ENCODE measurements around the gene CHRNA10.

The CHRNA10 gene

DNA sequence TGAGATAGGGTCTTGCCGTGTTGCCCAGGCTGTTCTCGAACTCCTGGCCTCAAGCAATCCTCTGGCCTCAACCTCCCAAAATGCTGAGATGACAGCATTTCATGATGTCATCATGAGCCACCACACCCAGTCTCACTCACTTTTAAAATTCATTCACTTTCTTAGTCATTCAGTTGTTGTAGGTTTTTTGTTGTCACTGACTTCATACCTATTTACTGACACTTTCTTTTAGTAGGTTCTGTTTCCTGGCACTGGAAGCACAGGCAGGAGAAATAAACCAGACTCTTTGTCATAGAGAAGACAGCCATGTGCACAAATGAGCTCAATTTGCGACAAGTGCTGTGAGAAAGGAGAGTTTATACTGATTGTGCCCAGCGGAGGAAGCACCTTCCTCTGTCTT lies 39.9 kb downstream of the CHRNA10 start:
- no peak overlapping the region for H3K4me3 ChIP-seq (ENCODE audit: low read length)
- no peak overlapping the region for H3K4me2 ChIP-seq (ENCODE audit: low read length)
- no peak overlapping the region for H3K27ac ChIP-seq (ENCODE audit: low read length)
- no peaks in the 10 kb centered on the region for H4K20me1 ChIP-seq (ENCODE audit: insufficient read depth, low read length)
- H2AFZ ChIP-seq (ENCODE audit: low read depth, low read length) = no peak overlapping the region
- H3K9ac ChIP-seq (ENCODE audit: low read length) = no peak overlapping the region
- H3K27me3 ChIP-seq (ENCODE audit: low read depth, low read length) = peaks cover 2% of the 10 kb centered on the region
- no peaks in the 10 kb centered on the region for H3K9me3 ChIP-seq (ENCODE audit: insufficient read depth, low read length)
- no peak for TF ChIP-seq EZH2phosphoT487 (IDR thresholded peaks at IDR 0.05; ENCODE audit: low read depth)
- TF ChIP-seq, protein P1, sequence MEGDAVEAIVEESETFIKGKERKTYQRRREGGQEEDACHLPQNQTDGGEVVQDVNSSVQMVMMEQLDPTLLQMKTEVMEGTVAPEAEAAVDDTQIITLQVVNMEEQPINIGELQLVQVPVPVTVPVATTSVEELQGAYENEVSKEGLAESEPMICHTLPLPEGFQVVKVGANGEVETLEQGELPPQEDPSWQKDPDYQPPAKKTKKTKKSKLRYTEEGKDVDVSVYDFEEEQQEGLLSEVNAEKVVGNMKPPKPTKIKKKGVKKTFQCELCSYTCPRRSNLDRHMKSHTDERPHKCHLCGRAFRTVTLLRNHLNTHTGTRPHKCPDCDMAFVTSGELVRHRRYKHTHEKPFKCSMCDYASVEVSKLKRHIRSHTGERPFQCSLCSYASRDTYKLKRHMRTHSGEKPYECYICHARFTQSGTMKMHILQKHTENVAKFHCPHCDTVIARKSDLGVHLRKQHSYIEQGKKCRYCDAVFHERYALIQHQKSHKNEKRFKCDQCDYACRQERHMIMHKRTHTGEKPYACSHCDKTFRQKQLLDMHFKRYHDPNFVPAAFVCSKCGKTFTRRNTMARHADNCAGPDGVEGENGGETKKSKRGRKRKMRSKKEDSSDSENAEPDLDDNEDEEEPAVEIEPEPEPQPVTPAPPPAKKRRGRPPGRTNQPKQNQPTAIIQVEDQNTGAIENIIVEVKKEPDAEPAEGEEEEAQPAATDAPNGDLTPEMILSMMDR (IDR thresholded peaks at IDR 0.05; ENCODE audit: low read depth, low read length) = no peak
- H3K4me1 ChIP-seq (ENCODE audit: low read length) = no peaks in the 10 kb centered on the region
- H3K79me2 ChIP-seq (ENCODE audit: low read length) = no peaks in the 10 kb centered on the region
- H3K36me3 ChIP-seq (replicated peaks; ENCODE audit: low read depth, low read length) = no peaks in the 10 kb centered on the region

DNA sequence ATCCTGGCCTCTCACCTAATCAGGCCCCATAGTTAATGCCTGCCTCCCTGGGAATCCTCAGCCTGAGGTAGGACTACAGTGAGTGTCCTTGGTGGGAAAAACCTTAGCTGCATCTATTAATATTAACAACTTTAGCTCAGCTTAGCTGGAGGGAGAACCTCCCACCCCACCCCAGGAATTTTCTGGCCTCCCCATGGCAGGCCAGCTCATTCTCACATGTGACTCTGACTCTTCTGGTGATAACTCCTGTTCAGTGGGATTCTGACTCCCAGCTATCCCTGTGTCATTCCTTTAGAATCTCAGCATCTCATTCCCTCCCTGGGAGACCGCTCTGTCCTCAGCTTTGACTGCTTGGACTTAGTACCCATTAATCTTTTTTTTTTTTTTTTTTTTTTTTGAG lies 43.9 kb downstream of the CHRNA10 start:
- Histone ChIP-seq H3K4me1 (ENCODE audit: low read length) (no peaks in the 10 kb centered on the region), H2AFZ (ENCODE audit: low read depth, low read length) (no peak overlapping the region), H3K9ac (ENCODE audit: low read length) (no peak overlapping the region), H3K27me3 (ENCODE audit: low read depth, low read length) (no peaks in the 10 kb centered on the region), H4K20me1 (ENCODE audit: insufficient read depth, low read length) (no peaks in the 10 kb centered on the region), H3K9me3 (ENCODE audit: insufficient read depth, low read length) (no peaks in the 10 kb centered on the region), H3K36me3 (replicated peaks; ENCODE audit: low read depth, low read length) (no peaks in the 10 kb centered on the region), H3K4me3 (ENCODE audit: low read length) (no peak overlapping the region), H3K4me2 (ENCODE audit: low read length) (no peak overlapping the region), H3K27ac (ENCODE audit: low read length) (no peak overlapping the region), H3K79me2 (ENCODE audit: low read length) (no peaks in the 10 kb centered on the region)
- TF ChIP-seq, protein P1 (IDR thresholded peaks at IDR 0.05; ENCODE audit: low read depth, low read length) = no peak
- no peak for TF ChIP-seq EZH2phosphoT487 (IDR thresholded peaks at IDR 0.05; ENCODE audit: low read depth)

DNA sequence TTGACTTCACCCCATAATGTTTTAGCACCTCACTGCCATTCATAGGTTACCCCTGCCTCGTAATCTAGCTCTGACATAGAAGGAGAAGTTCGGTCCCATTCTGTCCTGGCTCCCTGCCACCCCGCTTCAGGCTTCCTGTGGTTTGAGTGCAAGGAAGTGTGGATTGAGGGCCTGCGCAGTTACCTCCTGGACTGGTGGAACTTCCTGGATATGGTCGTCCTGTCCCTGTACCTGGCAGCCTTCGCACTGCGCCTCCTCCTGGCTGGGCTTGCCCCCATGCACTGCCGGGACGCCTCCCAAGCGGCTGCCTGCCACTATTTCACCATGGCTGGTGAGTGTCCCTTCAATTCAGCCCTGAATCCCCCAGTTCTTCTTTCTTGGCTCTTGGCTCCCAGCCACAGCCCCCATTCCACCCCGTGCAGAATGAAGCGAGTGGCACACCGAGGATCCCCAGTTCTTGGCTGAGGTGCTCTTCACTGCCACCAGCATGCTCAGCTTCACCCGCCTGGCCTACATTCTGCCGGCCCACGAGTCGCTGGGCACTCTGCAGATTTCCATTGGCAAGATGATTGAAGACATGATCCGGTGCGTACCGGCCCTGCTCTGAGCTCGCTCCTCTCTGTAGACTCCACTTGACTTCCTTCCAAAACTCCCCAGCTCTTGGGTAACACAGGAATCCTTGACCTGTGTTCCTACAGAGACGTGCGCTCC lies 44.8 kb downstream of the CHRNA10 start:
- Histone ChIP-seq H3K4me1 (ENCODE audit: low read length) (no peaks in the 10 kb centered on the region), H3K36me3 (replicated peaks; ENCODE audit: low read depth, low read length) (no peaks in the 10 kb centered on the region), H3K9me3 (ENCODE audit: insufficient read depth, low read length) (no peaks in the 10 kb centered on the region), H3K4me3 (ENCODE audit: low read length) (no peak overlapping the region), H2AFZ (ENCODE audit: low read depth, low read length) (no peak overlapping the region), H4K20me1 (ENCODE audit: insufficient read depth, low read length) (no peaks in the 10 kb centered on the region), H3K4me2 (ENCODE audit: low read length) (no peak overlapping the region), H3K9ac (ENCODE audit: low read length) (no peak overlapping the region), H3K27ac (ENCODE audit: low read length) (no peak overlapping the region), H3K79me2 (ENCODE audit: low read length) (no peaks in the 10 kb centered on the region), H3K27me3 (ENCODE audit: low read depth, low read length) (no peaks in the 10 kb centered on the region)
- TF ChIP-seq EZH2phosphoT487 (IDR thresholded peaks at IDR 0.05; ENCODE audit: low read depth) = no peak
- TF ChIP-seq, protein P1 (IDR thresholded peaks at IDR 0.05; ENCODE audit: low read depth, low read length) = no peak

DNA sequence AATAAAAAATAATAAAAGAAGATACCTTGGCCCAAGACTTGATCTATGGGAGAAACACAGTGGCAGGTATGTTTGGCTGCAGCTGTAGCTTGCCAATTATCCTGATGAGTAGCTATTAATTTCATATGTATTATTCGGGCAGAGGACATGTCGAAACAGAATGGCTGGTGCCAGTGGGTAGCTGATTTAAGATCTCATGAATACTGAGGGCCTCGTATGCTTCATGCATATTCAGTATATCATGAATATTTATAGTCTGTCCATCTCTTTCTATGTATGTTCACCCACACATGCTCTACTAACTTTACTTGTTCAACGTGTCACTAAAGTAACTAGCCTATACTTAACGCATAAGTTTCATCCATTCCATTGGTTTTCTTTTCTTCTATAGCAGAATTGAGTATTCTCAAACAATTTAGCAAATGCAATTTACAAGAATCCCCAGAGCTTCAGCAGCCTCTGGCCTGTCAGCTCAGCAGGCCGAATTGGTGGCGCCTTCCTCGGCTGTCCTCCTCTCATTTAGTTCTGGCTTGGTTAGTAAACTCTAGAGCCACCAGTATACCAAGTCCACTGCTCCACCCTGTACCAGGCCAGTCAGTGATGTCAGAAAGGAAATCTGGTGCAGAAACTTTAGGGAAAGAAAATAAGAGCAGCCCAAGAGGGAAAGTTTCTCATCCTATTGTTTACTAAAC lies 47.3 kb downstream of the CHRNA10 start:
- no peak overlapping the region for H2AFZ ChIP-seq (ENCODE audit: low read depth, low read length)
- H3K27me3 ChIP-seq (ENCODE audit: low read depth, low read length) = no peaks in the 10 kb centered on the region
- no peaks in the 10 kb centered on the region for H3K4me1 ChIP-seq (ENCODE audit: low read length)
- no peak overlapping the region for H3K4me3 ChIP-seq (ENCODE audit: low read length)
- no peaks in the 10 kb centered on the region for H3K9me3 ChIP-seq (ENCODE audit: insufficient read depth, low read length)
- TF ChIP-seq, protein P1 (IDR thresholded peaks at IDR 0.05; ENCODE audit: low read depth, low read length) = no peak
- TF ChIP-seq EZH2phosphoT487 (IDR thresholded peaks at IDR 0.05; ENCODE audit: low read depth) = no peak
- no peak overlapping the region for H3K27ac ChIP-seq (ENCODE audit: low read length)
- H3K4me2 ChIP-seq (ENCODE audit: low read length) = no peak overlapping the region
- no peaks in the 10 kb centered on the region for H3K36me3 ChIP-seq (replicated peaks; ENCODE audit: low read depth, low read length)
- no peaks in the 10 kb centered on the region for H4K20me1 ChIP-seq (ENCODE audit: insufficient read depth, low read length)
- H3K9ac ChIP-seq (ENCODE audit: low read length) = no peak overlapping the region
- H3K79me2 ChIP-seq (ENCODE audit: low read length) = no peaks in the 10 kb centered on the region
